IMR-90 (cell line): ENCODE measurements around the gene GPR32. TPM values are rescaled to one million over a fixed set of nuclear protein-coding genes. Genes with fewer than 3 reads are reported as not detected.
A peak's percentile ranks its signal among the peaks of the same experiment; 100 is the strongest.

Source experiments
- ATAC-seq: fragments of 200-7000 bp; cut with Tn5 transposase; 2 replicates; pipeline ENCODE4 v1.9.1; 2020; ENCODE audit warnings: low read depth, mild to moderate bottlenecking, moderate library complexity
- BruUV-seq: library from RNA; stranded (reverse); fragments of 400-500 nt; replicated peaks from 2 replicates; lab custom pipeline; 2021; lab: Mats Ljungman, UMichigan
- CTCF ChIA-PET: fragments of 300-600 bp; formaldehyde crosslinking; extraction: SDS; loops from one replicate; lab custom pipeline; 2021; ENCODE audit warnings: antibody characterized with exemption; lab: Yijun Ruan, JAX
- POLR2A ChIA-PET: fragments of 300-600 bp; sonication (Branson Sonifier 250); formaldehyde crosslinking; loops from one replicate; lab custom pipeline; 2022; ENCODE audit warnings: antibody characterized with exemption; ENCODE audit not compliant: unreplicated experiment; lab: Charles Lee
- DNase-seq: peaks from one replicate; pipeline ENCODE4 v3.0.0; 2013
- H2AFZ ChIP-seq: replicated peaks from 2 replicates; pipeline ENCODE3; 2013; ENCODE audit warnings: low read length, mild to moderate bottlenecking; ENCODE audit not compliant: poor library complexity
- H2AK5ac ChIP-seq: 2 replicates; pipeline ENCODE4 v1.6.1; 2013; ENCODE audit warnings: low read depth, low read length, inconsistent platforms
- H2AK9ac ChIP-seq: replicated peaks from 2 replicates; pipeline ENCODE3; 2013; ENCODE audit warnings: mild to moderate bottlenecking, low read depth, low read length, moderate library complexity; ENCODE audit not compliant: poor library complexity
- H2BK120ac ChIP-seq: 2 replicates; pipeline ENCODE4 v1.6.1; 2013; ENCODE audit warnings: low read depth, low read length, inconsistent platforms
- H2BK15ac ChIP-seq: 3 replicates; pipeline ENCODE4 v1.6.1; 2013; ENCODE audit warnings: low read depth, low read length, inconsistent platforms
- H2BK20ac ChIP-seq: 2 replicates; pipeline ENCODE4 v1.6.1; 2013; ENCODE audit warnings: low read depth, mild to moderate bottlenecking, inconsistent platforms, low read length, moderate library complexity
- H2BK5ac ChIP-seq: 2 replicates; pipeline ENCODE4 v1.6.1; 2013; ENCODE audit warnings: mild to moderate bottlenecking, low read depth, low read length, inconsistent platforms; ENCODE audit not compliant: poor library complexity, severe bottlenecking
- H3K14ac ChIP-seq: replicated peaks from 2 replicates; pipeline ENCODE4 v1.6.1; 2013; ENCODE audit warnings: low read depth, low read length, inconsistent platforms
- H3K18ac ChIP-seq: 2 replicates; pipeline ENCODE4 v1.6.1; 2013; ENCODE audit warnings: low read depth, low read length, control low read depth
- H3K23ac ChIP-seq: 2 replicates; pipeline ENCODE4 v1.6.1; 2013; ENCODE audit warnings: low read depth, low read length, inconsistent platforms
- H3K27ac ChIP-seq: 2 replicates; pipeline ENCODE4 v1.5.1; 2013; ENCODE audit warnings: mild to moderate bottlenecking, control low read depth, low read length; ENCODE audit not compliant: insufficient read depth
- H3K27me3 ChIP-seq: 2 replicates; pipeline ENCODE4 v1.6.1; 2013; ENCODE audit warnings: low read length; ENCODE audit not compliant: control insufficient read depth, insufficient read depth
- H3K36me3 ChIP-seq: 2 replicates; pipeline ENCODE4 v1.6.1; 2013; ENCODE audit warnings: low read length, mixed read lengths; ENCODE audit not compliant: control insufficient read depth, insufficient read depth
- H3K4ac ChIP-seq: 2 replicates; pipeline ENCODE4 v1.6.1; 2013; ENCODE audit warnings: low read depth, low read length, inconsistent platforms
- H3K4me1 ChIP-seq: 2 replicates; pipeline ENCODE4 v1.6.1; 2013; ENCODE audit warnings: low read length, mixed read lengths; ENCODE audit not compliant: control insufficient read depth, insufficient read depth
- H3K4me2 ChIP-seq: 2 replicates; pipeline ENCODE4 v1.6.1; 2013; ENCODE audit warnings: low read depth, mild to moderate bottlenecking, control low read depth, low read length, moderate library complexity
- H3K4me3 ChIP-seq: 2 replicates; pipeline ENCODE4 v1.5.1; 2013; ENCODE audit warnings: low read depth, mild to moderate bottlenecking, control low read depth, low read length, moderate library complexity; ENCODE audit not compliant: insufficient read depth
- H3K56ac ChIP-seq: 2 replicates; pipeline ENCODE4 v1.6.1; 2013; ENCODE audit warnings: low read length, inconsistent platforms; ENCODE audit not compliant: insufficient read depth; ENCODE audit errors: extremely low read depth
- H3K79me1 ChIP-seq, 2 experiments: 2 replicates each; pipeline ENCODE4 v1.6.1; 2013; ENCODE audit warnings: low read length in 2 of 2, inconsistent platforms in 1 of 2, low read depth in 1 of 2
- H3K9ac ChIP-seq: 2 replicates; pipeline ENCODE4 v1.6.1; 2013; ENCODE audit warnings: low read depth, low read length, control low read depth
- H3K9me1 ChIP-seq: 2 replicates; pipeline ENCODE4 v1.6.1; 2013; ENCODE audit warnings: low read length, inconsistent platforms; ENCODE audit not compliant: insufficient read depth
- H3K9me3 ChIP-seq: 2 replicates; pipeline ENCODE4 v1.6.1; 2013; ENCODE audit warnings: low read length; ENCODE audit not compliant: control insufficient read depth, insufficient read depth
- H4K20me1 ChIP-seq: 2 replicates; pipeline ENCODE4 v1.6.1; 2013; ENCODE audit warnings: low read length, inconsistent platforms; ENCODE audit not compliant: insufficient read depth
- H4K5ac ChIP-seq: 2 replicates; pipeline ENCODE4 v1.6.1; 2013; ENCODE audit warnings: mild to moderate bottlenecking, low read depth, low read length, control low read depth
- H4K8ac ChIP-seq, 2 experiments: 2 replicates each; pipeline ENCODE4 v1.6.1; 2013; ENCODE audit warnings: low read depth in 2 of 2, low read length in 2 of 2, control low read depth in 1 of 2, inconsistent platforms in 1 of 2
- H4K91ac ChIP-seq: 2 replicates; pipeline ENCODE4 v1.6.1; 2013; ENCODE audit warnings: low read depth, low read length, inconsistent platforms; ENCODE audit not compliant: insufficient read depth
- CEBPB ChIP-seq: IDR thresholded peaks from 2 replicates; pipeline ENCODE4 v1.6.1; 2012; ENCODE audit warnings: low read depth, low read length, improper control_type of control experiment
- CTCF ChIP-seq: conservative IDR thresholded peaks from 2 replicates; pipeline ENCODE4 v1.5.1; 2012; ENCODE audit warnings: mild to moderate bottlenecking, low read depth, low read length, improper control_type of control experiment
- MAFK ChIP-seq: IDR thresholded peaks from 2 replicates; pipeline ENCODE4 v1.6.1; 2012; ENCODE audit warnings: low read depth, low read length, improper control_type of control experiment
- MXI1 ChIP-seq: IDR thresholded peaks from 2 replicates; pipeline ENCODE4 v1.6.1; 2012; ENCODE audit warnings: low read depth, mild to moderate bottlenecking, low read length, moderate library complexity, borderline replicate concordance
- USF2 ChIP-seq: fragments of 150-350 bp; IDR thresholded peaks from 2 replicates; pipeline ENCODE4 v1.6.1; 2017; ENCODE audit warnings: mild to moderate bottlenecking, antibody characterized with exemption, low read length, low read depth
- WGBS, 2 experiments: methylation state at CpG; one replicate each; pipeline versions ENCODE4 v1.1.5 to v1.1.7; 2013; ENCODE audit warnings: missing lambda C conversion rate in 2 of 2; ENCODE audit not compliant: insufficient read length in 1 of 2; ENCODE audit errors: extremely low coverage in 2 of 2; 5-methylcytosine and 5-hydroxymethylcytosine counted together
- dilution Hi-C: fragments of 300-500 bp; cut with HindIII; formaldehyde crosslinking; loops from one replicate; pipeline ENCODE4 v1.14.3; 2018; ENCODE audit warnings: low sequenced_read_pairs; ENCODE audit not compliant: unreplicated experiment
- in situ Hi-C: fragments of 300-500 bp; cut with MboI; formaldehyde crosslinking; loops from 3 replicates; pipeline ENCODE4 v1.14.3; 2019; ENCODE audit warnings: low sequenced_read_pairs, inconsistent platforms, mixed read lengths
- intact Hi-C: fragments of 100-400 bp; cut with micrococcal nuclease; formaldehyde crosslinking; loops from 2 replicates; pipeline ENCODE4 v1.10.0; 2022
- polyA plus RNA-seq, 3 experiments: library from polyadenylated mRNA; depleted of rRNA; stranded (reverse); fragments of >200 nt; gene quantifications; 2 replicates each; pipeline ENCODE4 v1.2.3, GENCODE V29; 2012; ENCODE audit warnings: low replicate concordance in 1 of 3
- total RNA-seq: library from RNA; depleted of rRNA; stranded (reverse); fragments of >200 nt; gene quantifications from 2 replicates; pipeline ENCODE4 v1.2.3, GENCODE V29; 2012

The GPR32 gene
- total and polyA plus RNA-seq, 2 of the 4 experiments (the other 2 are of a cell fraction), result not detected

GRCh38 chr19:50815439-50815838 is 45.2 kb downstream of the GPR32 start:
- Histone ChIP-seq H2BK5ac (no peak overlapping the region), H2BK20ac (no peak overlapping the region), H3K18ac (no peak overlapping the region), H3K23ac (no peak overlapping the region), H3K79me1 (no peaks in the 10 kb centered on the region), H4K91ac (no peak overlapping the region), H2AK9ac (no peak overlapping the region), H3K27ac (no peak overlapping the region), H3K9ac (no peak overlapping the region), H2BK120ac (no peak overlapping the region), H2AFZ (no peak overlapping the region), H3K4me1 (no peaks in the 10 kb centered on the region), H3K27me3 (peaks cover 31% of the 10 kb centered on the region), H3K36me3 (no peaks in the 10 kb centered on the region), H3K56ac (no peak overlapping the region), H3K4me3 (no peak overlapping the region), H4K5ac (no peak overlapping the region), H4K8ac (no peak overlapping the region), H3K9me3 (no peaks in the 10 kb centered on the region), H3K9me1 (no peaks in the 10 kb centered on the region), H2BK15ac (no peak overlapping the region), H2AK5ac (no peak overlapping the region), H3K4ac (no peak overlapping the region), H3K4me2 (no peak overlapping the region), H3K14ac (no peak overlapping the region), H4K20me1 (no peaks in the 10 kb centered on the region)
- ChIA-PET POLR2A (no interaction called here), CTCF (no interaction called here)
- DNase-seq (no peak), ATAC-seq (no peak)
- 100% methylated on average over 1 of the region's 1 CpG; no CpG with 5 or more reads in 1 of the 2 experiments for WGBS, 2 experiments
- in situ Hi-C loops, result no loop called here
- dilution Hi-C loops, result no loop called here
- BruUV-seq, result no TSS peak
- TF ChIP-seq CEBPB, result no peak
- TF ChIP-seq USF2, result peak; percentile 43; the same call in 1 of the 2 replicates
- no peak for TF ChIP-seq MXI1
- no peak for TF ChIP-seq CTCF
- no peak for TF ChIP-seq MAFK
- intact Hi-C loops, result no loop called here
